ENCODE results near the gene LRP1.

GRCh38 chr12:57118711-57119271 is 9.5 kb upstream of the LRP1 start:
- TF ChIP-seq, protein P1, sequence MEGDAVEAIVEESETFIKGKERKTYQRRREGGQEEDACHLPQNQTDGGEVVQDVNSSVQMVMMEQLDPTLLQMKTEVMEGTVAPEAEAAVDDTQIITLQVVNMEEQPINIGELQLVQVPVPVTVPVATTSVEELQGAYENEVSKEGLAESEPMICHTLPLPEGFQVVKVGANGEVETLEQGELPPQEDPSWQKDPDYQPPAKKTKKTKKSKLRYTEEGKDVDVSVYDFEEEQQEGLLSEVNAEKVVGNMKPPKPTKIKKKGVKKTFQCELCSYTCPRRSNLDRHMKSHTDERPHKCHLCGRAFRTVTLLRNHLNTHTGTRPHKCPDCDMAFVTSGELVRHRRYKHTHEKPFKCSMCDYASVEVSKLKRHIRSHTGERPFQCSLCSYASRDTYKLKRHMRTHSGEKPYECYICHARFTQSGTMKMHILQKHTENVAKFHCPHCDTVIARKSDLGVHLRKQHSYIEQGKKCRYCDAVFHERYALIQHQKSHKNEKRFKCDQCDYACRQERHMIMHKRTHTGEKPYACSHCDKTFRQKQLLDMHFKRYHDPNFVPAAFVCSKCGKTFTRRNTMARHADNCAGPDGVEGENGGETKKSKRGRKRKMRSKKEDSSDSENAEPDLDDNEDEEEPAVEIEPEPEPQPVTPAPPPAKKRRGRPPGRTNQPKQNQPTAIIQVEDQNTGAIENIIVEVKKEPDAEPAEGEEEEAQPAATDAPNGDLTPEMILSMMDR (IDR thresholded peaks at IDR 0.05; ENCODE audit: low read depth, low read length, missing input control): no peak
- TF ChIP-seq HNF4G (IDR thresholded peaks at IDR 0.05) (no peak), NR2F2 (IDR thresholded peaks at IDR 0.05) (no peak), ZBTB33 (IDR thresholded peaks at IDR 0.05) (no peak), REST (IDR thresholded peaks at IDR 0.05) (no peak), RAD21 (IDR thresholded peaks at IDR 0.05) (no peak), SP1 (IDR thresholded peaks at IDR 0.05) (no peak), JUND (IDR thresholded peaks at IDR 0.05) (no peak)
- TF ChIP-seq, protein P2, sequence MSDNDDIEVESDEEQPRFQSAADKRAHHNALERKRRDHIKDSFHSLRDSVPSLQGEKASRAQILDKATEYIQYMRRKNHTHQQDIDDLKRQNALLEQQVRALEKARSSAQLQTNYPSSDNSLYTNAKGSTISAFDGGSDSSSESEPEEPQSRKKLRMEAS (IDR thresholded peaks at IDR 0.05): no peak
